NT2/D1 (cell line): ENCODE results near the gene DNM3.

ENCODE experiments used
- DNase-seq: peaks from one replicate; pipeline ENCODE4 v3.0.0-alpha.2; 2011; ENCODE audit warnings: low read depth, low spot score
- H3K27me3 ChIP-seq: 2 replicates; pipeline ENCODE4 v1.6.0; 2011; ENCODE audit warnings: mild to moderate bottlenecking; ENCODE audit not compliant: insufficient read length, insufficient read depth
- H3K36me3 ChIP-seq: 2 replicates; pipeline ENCODE4 v1.6.1; 2011; ENCODE audit warnings: mild to moderate bottlenecking, low read length, mixed read lengths; ENCODE audit not compliant: insufficient read depth, insufficient read length
- H3K4me1 ChIP-seq: 2 replicates; pipeline ENCODE4 v1.5.1; 2011; ENCODE audit not compliant: insufficient read depth, insufficient read length
- H3K4me3 ChIP-seq: 2 replicates; pipeline ENCODE4 v1.5.1; 2011; ENCODE audit warnings: low read depth; ENCODE audit not compliant: insufficient read length
- H3K9ac ChIP-seq: 2 replicates; pipeline ENCODE4 v1.6.0; 2011; ENCODE audit warnings: low read depth; ENCODE audit not compliant: insufficient read length
- H3K9me3 ChIP-seq: 2 replicates; pipeline ENCODE4 v1.5.1; 2011; ENCODE audit warnings: mild to moderate bottlenecking, low read length; ENCODE audit not compliant: insufficient read depth
- SUZ12 ChIP-seq: IDR thresholded peaks from 2 replicates; pipeline ENCODE4 v1.6.1; 2011; ENCODE audit not compliant: insufficient read length, insufficient read depth; ENCODE audit errors: extremely low read depth
- YY1 ChIP-seq: IDR thresholded peaks from 2 replicates; pipeline ENCODE4 v1.6.1; 2011; ENCODE audit not compliant: insufficient read length, insufficient read depth
- ZNF274 ChIP-seq: IDR thresholded peaks from 2 replicates; pipeline ENCODE4 v1.6.1; 2011; ENCODE audit warnings: mild to moderate bottlenecking, low read depth, low read length

Gene DNM3

GRCh38 chr1:171941920-171942319, 100.6 kb downstream of the DNM3 start:
- no peak overlapping the region for H3K9ac ChIP-seq
- H3K27me3 ChIP-seq: no peaks in the 10 kb centered on the region
- TF ChIP-seq SUZ12: no peak
- TF ChIP-seq ZNF274: no peak
- no peak for TF ChIP-seq YY1

DNA sequence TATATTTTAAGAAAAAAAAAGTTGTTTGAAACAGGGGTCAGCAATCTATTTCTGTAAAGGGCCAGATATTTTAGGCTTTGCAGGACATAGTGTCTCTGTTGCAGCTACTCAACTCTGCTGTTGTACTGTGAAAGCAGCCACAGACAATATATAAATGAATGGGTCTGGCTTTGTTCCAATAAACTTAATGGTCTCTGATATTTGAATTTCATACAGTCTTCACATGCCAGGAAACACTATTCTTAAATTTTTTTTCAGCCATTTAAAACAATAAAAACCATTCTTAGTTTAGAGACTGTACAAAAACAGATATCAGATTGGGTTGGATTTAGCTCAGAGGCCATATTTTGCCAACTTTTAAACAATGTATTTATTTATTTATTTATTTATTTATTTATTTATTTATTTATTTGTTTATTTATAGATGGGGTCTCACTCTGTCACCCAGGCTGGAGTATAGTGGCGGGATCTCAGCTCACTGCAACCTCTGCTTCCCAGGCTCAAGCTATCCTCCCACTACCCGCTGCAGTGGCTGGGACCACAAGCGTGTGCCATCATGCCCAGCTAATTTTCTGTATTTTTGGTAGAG, 102.8 kb downstream of the DNM3 start:
- DNase-seq: no peak
- H3K4me3 ChIP-seq: no peak overlapping the region
- no peak overlapping the region for H3K9ac ChIP-seq
- peaks cover 1% of the 10 kb centered on the region for H3K9me3 ChIP-seq
- no peaks in the 10 kb centered on the region for H3K4me1 ChIP-seq
- H3K27me3 ChIP-seq: no peaks in the 10 kb centered on the region
- TF ChIP-seq ZNF274 (no peak), SUZ12 (no peak), YY1 (no peak)
- no peaks in the 10 kb centered on the region for H3K36me3 ChIP-seq

More at GRCh38 chr1:171941920-171942319, 100.6 kb downstream of the DNM3 start:
- Histone ChIP-seq H3K9me3 (no peaks in the 10 kb centered on the region), H3K4me1 (no peaks in the 10 kb centered on the region), H3K36me3 (no peaks in the 10 kb centered on the region), H3K4me3 (no peak overlapping the region)
- DNase-seq: no peak

DNA sequence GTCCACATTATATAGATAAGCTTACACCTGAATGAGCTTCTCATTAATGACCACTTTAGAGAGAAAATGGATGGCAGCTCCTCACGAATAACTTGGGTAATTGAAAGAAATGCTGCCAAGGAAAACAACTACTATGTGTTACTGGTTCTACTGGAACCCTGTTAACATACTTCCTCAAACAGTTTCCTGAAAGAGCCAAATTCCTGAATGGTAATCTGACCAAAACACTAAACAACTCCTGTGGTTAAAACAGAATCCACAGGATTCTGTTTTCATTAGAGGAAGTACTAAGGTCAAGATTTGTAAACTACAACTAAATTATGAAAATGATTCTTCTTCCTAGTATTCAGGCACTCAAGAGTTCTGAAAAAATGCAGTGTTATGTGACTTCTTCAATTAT, 107.2 kb downstream of the DNM3 start:
- Histone ChIP-seq H3K9ac (no peak overlapping the region), H3K4me1 (no peaks in the 10 kb centered on the region), H3K4me3 (no peak overlapping the region), H3K27me3 (no peaks in the 10 kb centered on the region), H3K9me3 (peaks cover 14% of the 10 kb centered on the region), H3K36me3 (no peaks in the 10 kb centered on the region)
- no peak for DNase-seq
- TF ChIP-seq ZNF274 (no peak), SUZ12 (no peak), YY1 (no peak)

DNA sequence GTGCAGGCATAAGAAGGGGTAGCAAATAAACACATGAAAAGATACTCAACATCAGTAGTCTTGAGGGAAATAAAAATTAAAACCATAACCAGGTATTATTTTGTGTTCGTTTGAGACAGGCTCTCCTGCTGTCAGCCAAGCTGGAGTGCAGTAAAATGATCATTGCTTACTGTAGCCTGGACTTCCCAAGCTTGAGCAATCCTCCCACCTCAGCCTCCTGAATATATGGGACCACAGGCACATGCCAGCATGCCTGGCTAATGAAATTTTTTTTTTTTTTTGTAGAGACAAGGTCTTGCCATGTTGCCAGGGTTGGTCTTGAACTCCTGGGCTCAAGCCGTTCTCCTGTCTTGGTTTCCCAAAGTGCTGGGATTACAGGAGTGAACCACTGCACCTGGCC, 108.0 kb downstream of the DNM3 start:
- no peak overlapping the region for H3K9ac ChIP-seq
- no peaks in the 10 kb centered on the region for H3K4me1 ChIP-seq
- no peaks in the 10 kb centered on the region for H3K36me3 ChIP-seq
- no peak overlapping the region for H3K4me3 ChIP-seq
- no peaks in the 10 kb centered on the region for H3K27me3 ChIP-seq
- DNase-seq: no peak
- peaks cover 14% of the 10 kb centered on the region for H3K9me3 ChIP-seq
- no peak for TF ChIP-seq YY1
- TF ChIP-seq SUZ12: no peak
- no peak for TF ChIP-seq ZNF274

DNA sequence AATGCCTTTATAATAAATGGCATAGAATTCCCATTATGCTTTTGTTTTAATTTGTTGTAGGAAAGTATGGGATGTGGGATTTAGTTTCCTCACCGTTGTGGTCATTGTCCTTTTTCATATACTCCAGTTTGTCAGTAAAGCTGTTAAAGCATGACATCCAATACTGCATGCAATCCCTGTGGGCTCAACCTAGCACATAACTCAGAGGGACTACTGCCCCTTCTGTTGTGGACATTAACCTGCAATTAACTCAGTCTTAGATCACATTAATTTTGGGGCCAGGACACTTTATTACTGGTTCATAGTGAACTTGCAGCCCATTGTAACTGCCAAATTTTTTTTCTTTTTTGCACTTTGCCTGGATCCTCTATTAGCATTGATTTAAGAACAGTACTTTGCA, 112.5 kb downstream of the DNM3 start:
- TF ChIP-seq YY1 (no peak), SUZ12 (no peak), ZNF274 (no peak)
- no peaks in the 10 kb centered on the region for H3K4me1 ChIP-seq
- H3K4me3 ChIP-seq: no peak overlapping the region
- H3K9ac ChIP-seq: no peak overlapping the region
- no peak for DNase-seq
- H3K36me3 ChIP-seq: no peaks in the 10 kb centered on the region
- peaks cover 34% of the 10 kb centered on the region for H3K9me3 ChIP-seq
- no peaks in the 10 kb centered on the region for H3K27me3 ChIP-seq

- Histone ChIP-seq H3K9me3 (peaks cover 30% of the 10 kb centered on the region), H3K4me1 (no peaks in the 10 kb centered on the region), H3K4me3 (no peak overlapping the region), H3K27me3 (no peaks in the 10 kb centered on the region), H3K9ac (no peak overlapping the region), H3K36me3 (no peaks in the 10 kb centered on the region)
- no peak for DNase-seq
- no peak for TF ChIP-seq ZNF274
- TF ChIP-seq YY1: no peak
- TF ChIP-seq SUZ12: no peak
Observed at GRCh38 chr1:171954361-171954760, 113.1 kb downstream of the DNM3 start.

DNA sequence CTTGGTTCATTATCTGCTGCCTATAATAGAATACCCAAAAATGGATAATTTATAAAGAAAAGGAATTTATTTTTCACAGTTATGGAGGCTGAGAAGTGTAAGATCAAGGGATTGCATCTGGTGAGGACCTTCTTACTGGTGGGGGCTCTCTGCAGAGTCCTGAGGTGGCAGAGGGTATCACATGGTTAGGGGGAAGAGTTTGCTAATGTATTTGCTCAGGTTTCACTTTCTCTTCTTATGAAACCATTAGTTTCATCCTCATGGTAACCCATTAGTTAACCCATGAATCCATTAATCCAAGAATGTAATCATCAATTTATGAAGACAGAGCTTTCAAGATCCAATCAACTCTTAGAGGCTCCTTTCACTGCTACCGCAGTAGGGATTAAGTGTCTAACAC, 120.6 kb downstream of the DNM3 start:
- peaks cover 5% of the 10 kb centered on the region for H3K4me1 ChIP-seq
- no peak for DNase-seq
- H3K4me3 ChIP-seq: no peak overlapping the region
- TF ChIP-seq ZNF274 (no peak), YY1 (no peak), SUZ12 (no peak)
- H3K9ac ChIP-seq: no peak overlapping the region
- no peaks in the 10 kb centered on the region for H3K27me3 ChIP-seq
- H3K36me3 ChIP-seq: no peaks in the 10 kb centered on the region
- H3K9me3 ChIP-seq: peaks cover 24% of the 10 kb centered on the region

DNA sequence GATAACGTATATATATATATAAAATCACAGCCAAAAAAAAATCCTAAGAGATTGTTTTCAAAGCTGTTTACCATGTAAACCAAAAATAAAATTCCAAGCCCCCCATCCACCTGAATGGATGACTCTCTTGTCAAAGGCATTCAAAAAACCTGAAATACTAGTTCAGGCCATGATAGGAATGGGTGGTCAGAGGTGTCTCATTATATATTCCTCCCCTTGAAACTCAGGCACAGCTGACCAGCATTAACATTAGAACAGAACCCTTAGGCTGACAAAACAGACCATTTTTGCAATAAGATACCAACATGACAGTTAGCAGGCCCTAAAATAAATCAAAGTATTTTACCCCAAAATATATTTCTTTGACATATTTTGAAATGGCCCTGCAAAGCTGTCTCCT, 122.5 kb downstream of the DNM3 start:
- TF ChIP-seq YY1: no peak
- no peak for TF ChIP-seq ZNF274
- TF ChIP-seq SUZ12: no peak
- H3K4me3 ChIP-seq: no peak overlapping the region
- H3K27me3 ChIP-seq: no peaks in the 10 kb centered on the region
- no peaks in the 10 kb centered on the region for H3K36me3 ChIP-seq
- peaks cover 23% of the 10 kb centered on the region for H3K9me3 ChIP-seq
- DNase-seq: no peak
- peaks cover 5% of the 10 kb centered on the region for H3K4me1 ChIP-seq
- H3K9ac ChIP-seq: no peak overlapping the region
